Dendritic cell treated with granulocyte-macrophage colony-stimulating factor and Interleukin-4, amounts not matched to agents 40 ng/mL and 50 ng/mL, for 4 days (primary cell): ENCODE measurements around the gene DHRS2.

Source experiments
- H3K27ac Mint-ChIP-seq: one replicate; pipeline ENCODE4 v1.8.0; 2022; ENCODE audit warnings: mild to moderate bottlenecking, mixed read lengths
- H3K27me3 Mint-ChIP-seq: one replicate; pipeline ENCODE4 v1.8.0; 2022; ENCODE audit warnings: mild to moderate bottlenecking, mixed read lengths
- H3K36me3 Mint-ChIP-seq: one replicate; pipeline ENCODE4 v1.8.0; 2022; ENCODE audit warnings: low read depth, mixed read lengths
- H3K4me1 Mint-ChIP-seq: one replicate; pipeline ENCODE4 v1.8.0; 2022; ENCODE audit warnings: low read depth, mixed read lengths
- H3K4me3 Mint-ChIP-seq: one replicate; pipeline ENCODE4 v1.8.0; 2022; ENCODE audit warnings: mild to moderate bottlenecking, moderate library complexity, mixed read lengths
- H3K9me3 Mint-ChIP-seq: one replicate; pipeline ENCODE4 v1.8.0; 2022; ENCODE audit warnings: mixed read lengths
- intact Hi-C: fragments of 100-400 bp; cut with micrococcal nuclease; formaldehyde crosslinking; loops from one replicate; pipeline ENCODE4 v1.15.0; 2022

Gene DHRS2

DNA sequence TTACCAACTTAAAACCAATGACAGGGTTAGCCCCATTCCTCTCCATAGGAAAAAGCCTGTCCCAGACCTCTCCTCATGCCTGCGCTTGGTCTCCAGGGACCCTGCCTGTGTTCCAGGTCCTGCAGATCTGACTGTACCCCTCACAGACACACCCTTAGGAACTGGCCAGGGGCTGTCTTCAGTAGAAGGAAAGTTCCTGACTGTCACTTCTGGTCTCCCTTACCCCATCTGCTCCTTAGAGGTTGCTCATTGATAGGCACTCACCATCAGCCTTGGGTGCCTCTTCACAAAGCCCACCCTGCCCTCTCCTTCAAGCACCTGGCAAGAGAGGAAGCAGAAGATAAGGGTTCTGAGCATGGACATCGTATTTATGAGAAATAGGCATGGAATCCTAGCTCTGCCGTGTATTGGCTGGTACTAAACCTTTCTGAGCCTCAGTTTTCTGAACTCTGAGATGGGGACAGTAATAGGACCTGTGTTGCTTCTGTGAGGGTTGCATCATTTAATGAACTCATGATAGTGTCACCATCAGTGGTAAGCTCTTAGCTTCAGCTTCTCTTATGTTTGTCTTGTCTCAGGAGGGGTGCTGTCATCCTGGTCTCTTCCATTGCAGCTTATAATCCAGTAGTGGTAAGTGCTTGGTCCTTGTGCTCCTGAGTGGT is 7.5 kb downstream of the DHRS2 start:
- Mint-ChIP-seq H3K36me3 (peaks cover 6% of the 10 kb centered on the region), H3K27me3 (peaks cover 4% of the 10 kb centered on the region), H3K4me3 (no peak overlapping the region), H3K9me3 (no peaks in the 10 kb centered on the region), H3K4me1 (peaks cover 22% of the 10 kb centered on the region), H3K27ac (no peak overlapping the region)
- intact Hi-C loops = no loop called here

DNA sequence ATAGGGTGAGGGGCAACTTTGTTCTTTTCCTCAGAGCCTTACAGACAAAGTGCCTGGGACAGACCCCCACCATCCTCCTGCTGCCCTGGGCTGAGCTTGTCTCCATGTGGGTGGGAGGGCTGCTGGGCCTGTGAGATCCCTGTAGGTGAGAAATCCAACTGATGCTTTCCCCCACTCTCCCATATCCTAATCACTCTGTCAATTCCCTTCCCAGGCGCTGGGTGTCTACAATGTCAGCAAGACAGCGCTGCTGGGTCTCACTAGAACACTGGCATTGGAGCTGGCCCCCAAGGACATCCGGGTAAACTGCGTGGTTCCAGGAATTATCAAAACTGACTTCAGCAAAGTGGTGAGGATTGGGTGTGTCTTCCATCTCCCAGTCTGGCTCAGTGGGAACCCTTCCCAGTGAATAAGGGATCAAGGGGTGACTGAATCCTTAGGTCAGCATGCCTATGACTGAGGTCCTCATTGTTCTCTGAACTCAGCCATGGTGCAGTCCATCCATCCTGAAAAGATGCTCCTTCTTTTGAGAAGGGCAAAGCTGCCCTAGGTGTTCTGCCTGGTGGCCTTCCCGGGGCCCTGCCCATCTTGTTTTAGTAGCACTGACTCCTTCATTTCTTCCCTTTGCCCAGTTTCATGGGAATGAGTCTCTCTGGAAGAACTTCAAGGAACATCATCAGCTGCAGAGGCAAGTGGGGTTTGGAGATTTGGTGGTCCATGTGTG is 8.2 kb downstream of the DHRS2 start:
- no peaks in the 10 kb centered on the region for H3K27me3 Mint-ChIP-seq
- no peaks in the 10 kb centered on the region for H3K36me3 Mint-ChIP-seq
- H3K4me1 Mint-ChIP-seq = peaks cover 22% of the 10 kb centered on the region
- H3K4me3 Mint-ChIP-seq = no peak overlapping the region
- intact Hi-C loops = no loop called here
- no peak overlapping the region for H3K27ac Mint-ChIP-seq
- no peaks in the 10 kb centered on the region for H3K9me3 Mint-ChIP-seq

DNA sequence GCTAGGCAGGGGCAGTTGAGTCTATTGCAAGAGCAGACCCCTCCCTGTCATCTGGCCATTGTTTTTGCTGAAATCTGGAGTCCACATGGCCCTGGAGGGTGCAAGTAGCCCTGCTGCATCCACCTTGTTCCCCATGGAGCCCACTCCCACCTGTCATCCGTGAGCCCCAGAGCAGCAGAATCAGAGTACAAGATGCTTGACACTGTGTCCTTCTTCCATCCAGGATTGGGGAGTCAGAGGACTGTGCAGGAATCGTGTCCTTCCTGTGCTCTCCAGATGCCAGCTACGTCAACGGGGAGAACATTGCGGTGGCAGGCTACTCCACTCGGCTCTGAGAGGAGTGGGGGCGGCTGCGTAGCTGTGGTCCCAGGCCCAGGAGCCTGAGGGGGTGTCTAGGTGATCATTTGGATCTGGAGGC is 8.8 kb downstream of the DHRS2 start:
- Mint-ChIP-seq H3K27me3 (no peaks in the 10 kb centered on the region), H3K27ac (no peak overlapping the region), H3K9me3 (no peaks in the 10 kb centered on the region), H3K36me3 (no peaks in the 10 kb centered on the region), H3K4me3 (no peak overlapping the region), H3K4me1 (peaks cover 22% of the 10 kb centered on the region)
- intact Hi-C loops = no loop called here

DNA sequence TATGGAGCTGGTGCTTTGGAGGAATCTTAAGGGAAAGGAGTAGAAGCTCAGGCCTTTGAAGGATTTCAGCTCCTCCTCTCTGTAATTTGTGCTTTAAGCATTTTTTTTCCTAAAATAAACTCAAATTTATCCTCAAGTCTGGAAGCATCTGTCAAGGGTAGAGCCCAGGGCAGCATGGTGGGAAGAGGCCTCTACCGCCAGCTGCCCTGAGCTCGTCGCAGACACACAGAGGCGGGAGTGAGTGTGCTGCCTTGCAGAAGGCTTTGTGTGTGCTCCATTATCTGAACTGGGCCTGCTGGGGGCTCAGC is 9.3 kb downstream of the DHRS2 start:
- Mint-ChIP-seq H3K27me3 (no peaks in the 10 kb centered on the region), H3K4me3 (no peak overlapping the region), H3K27ac (peak overlapping the region; percentile 32), H3K4me1 (peaks cover 22% of the 10 kb centered on the region), H3K36me3 (no peaks in the 10 kb centered on the region), H3K9me3 (no peaks in the 10 kb centered on the region)
- intact Hi-C loops = no loop called here

DNA sequence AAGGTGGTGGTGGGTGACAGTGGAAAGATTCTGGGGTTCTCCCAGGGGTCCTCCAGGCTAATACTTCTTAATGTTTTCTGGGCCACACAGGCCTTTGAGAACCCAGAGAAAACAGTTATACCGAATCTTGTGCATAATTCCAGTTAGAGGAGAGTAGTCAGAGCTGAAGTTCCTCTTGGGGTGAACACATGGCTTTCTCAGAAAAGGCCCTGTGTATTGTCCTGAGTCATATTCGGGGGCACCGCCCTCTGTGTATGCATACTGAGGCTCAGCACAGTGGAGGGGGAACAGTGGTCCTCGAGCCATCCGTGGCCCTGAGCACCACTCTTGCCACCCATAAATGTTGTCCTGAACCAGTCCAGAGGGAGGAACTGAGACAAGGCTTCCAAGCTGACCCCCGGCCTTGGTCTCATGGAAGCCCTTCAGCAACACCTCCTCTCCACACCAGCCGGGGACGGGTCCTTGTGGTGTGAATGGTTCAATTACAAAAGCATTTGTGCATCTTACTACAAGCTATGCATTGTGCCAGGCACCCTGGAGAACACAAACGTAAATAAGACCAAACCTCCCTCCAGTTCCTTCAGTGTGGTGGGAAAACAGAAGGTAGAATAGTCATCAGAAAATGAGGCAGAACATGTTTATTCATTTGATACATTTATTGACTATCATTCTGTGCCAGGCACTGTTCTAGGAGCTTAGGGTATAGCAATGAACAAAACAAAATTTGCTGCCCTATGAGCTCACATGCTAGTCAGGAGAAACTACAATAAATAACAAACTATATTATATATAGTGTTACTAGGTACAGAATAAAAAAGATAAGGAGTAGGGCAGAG is 9.9 kb downstream of the DHRS2 start:
- intact Hi-C loops = no loop called here
- H3K27ac Mint-ChIP-seq = peak overlapping the region; percentile 32
- no peaks in the 10 kb centered on the region for H3K36me3 Mint-ChIP-seq
- no peaks in the 10 kb centered on the region for H3K27me3 Mint-ChIP-seq
- H3K9me3 Mint-ChIP-seq = no peaks in the 10 kb centered on the region
- H3K4me3 Mint-ChIP-seq = no peak overlapping the region
- peaks cover 22% of the 10 kb centered on the region for H3K4me1 Mint-ChIP-seq

DNA sequence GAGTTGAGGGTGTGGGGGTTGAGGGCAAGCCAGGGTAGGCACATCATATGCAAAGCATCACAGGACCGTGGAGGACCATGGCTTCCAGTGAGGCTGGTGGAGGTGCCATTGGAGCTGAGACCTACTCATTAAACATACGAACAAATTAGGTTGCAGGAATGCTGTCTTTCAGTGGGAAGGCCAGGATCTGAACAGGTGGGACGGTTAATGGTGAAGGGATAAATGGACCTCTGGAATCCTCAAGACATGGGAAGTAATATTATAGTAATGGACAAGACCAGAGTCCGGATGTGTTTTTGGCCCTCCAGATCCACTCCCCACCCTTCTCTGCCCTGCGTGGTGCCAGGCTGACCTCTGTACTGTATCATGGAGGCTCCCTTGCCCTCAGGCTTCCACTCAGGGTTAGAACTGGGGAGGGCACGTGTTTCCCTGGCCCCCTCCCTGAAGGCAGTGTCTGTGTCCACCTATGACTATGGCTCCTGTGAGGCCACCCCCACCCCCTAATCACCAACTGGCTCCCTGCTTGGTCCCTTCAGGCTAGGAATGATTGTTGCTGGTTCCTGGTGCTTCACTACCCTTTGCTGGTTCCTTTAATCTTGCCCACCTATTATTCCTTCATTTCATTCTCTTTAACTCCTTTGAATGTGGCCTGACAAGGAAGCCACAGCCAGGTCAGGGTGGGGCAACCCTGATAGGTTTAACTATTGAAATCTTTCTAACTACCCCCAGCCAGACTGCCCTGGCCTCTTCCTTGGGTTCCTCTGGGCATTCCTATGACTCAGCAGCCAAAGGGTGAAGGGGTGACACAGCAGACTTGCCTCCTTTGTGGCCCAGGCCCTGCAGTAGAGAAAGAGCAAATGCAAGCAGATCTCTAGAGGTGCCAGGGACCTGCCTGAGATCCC is 10.7 kb downstream of the DHRS2 start:
- Mint-ChIP-seq H3K4me3 (no peak overlapping the region), H3K36me3 (no peaks in the 10 kb centered on the region), H3K27ac (no peak overlapping the region), H3K4me1 (peaks cover 22% of the 10 kb centered on the region), H3K27me3 (no peaks in the 10 kb centered on the region), H3K9me3 (no peaks in the 10 kb centered on the region)
- intact Hi-C loops = no loop called here

DNA sequence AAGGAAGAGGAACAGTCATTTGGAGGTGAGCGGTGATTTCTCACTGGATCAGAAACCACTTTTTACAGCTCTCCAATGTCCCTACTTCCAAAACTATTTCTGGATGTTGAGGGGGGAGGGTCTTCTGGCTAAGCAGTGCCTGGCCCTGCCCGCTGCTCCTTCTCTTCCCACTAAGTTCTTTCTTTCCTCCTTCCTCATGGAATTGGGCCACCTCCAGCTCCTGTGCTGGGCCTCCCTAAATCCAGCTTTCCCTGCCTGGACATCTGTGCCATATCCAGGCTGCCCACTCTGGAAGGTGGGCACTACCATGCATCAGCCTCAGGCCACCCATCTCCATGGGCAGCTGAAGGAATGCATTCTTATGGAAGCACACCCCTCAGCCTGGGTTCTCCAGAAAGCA is 11.5 kb downstream of the DHRS2 start:
- no peak overlapping the region for H3K27ac Mint-ChIP-seq
- H3K27me3 Mint-ChIP-seq = no peaks in the 10 kb centered on the region

DNA sequence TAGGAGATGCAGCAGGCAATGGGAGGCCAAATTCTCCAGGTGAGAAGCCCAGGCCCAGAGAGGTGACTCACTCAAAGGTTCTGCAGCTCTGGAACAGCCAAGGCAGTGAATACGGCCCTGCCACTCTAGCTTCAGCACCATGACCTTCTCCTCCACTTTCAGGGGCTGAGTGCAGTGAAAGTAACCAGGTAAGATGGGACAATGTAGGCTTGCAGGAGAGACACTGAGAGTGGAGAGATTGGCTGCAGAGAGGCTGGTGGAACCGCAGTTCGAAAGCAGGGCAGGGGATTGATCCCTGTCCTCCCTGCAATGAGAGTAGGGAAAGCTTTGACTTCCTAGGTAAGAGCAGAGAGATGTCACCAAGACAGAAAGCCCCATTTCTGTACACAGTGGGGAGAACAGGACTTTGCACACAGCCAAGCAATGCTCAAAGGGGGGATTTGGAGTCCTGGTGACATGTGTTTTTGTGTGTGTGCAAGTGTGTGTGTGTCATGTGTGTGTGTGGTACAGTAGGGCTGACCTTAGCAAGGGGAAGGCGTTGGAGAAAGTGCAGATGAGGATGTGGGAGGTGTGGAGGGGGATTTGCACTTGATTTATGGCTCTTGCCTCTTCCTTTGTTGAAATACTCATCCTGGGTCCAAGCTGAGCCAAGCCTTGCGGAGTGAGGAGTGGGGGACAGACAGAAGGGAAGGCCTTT is 12.7 kb downstream of the DHRS2 start:
- Mint-ChIP-seq H3K36me3 (no peaks in the 10 kb centered on the region), H3K4me3 (no peak overlapping the region), H3K9me3 (no peaks in the 10 kb centered on the region), H3K4me1 (peaks cover 22% of the 10 kb centered on the region), H3K27ac (no peak overlapping the region), H3K27me3 (peaks cover 2% of the 10 kb centered on the region)
- intact Hi-C loops = no loop called here

More for the DNA sequence above, 11.5 kb downstream of the DHRS2 start:
- no peaks in the 10 kb centered on the region for H3K9me3 Mint-ChIP-seq
- H3K4me3 Mint-ChIP-seq = no peak overlapping the region
- no peaks in the 10 kb centered on the region for H3K36me3 Mint-ChIP-seq
- peaks cover 22% of the 10 kb centered on the region for H3K4me1 Mint-ChIP-seq
- intact Hi-C loops = no loop called here

DNA sequence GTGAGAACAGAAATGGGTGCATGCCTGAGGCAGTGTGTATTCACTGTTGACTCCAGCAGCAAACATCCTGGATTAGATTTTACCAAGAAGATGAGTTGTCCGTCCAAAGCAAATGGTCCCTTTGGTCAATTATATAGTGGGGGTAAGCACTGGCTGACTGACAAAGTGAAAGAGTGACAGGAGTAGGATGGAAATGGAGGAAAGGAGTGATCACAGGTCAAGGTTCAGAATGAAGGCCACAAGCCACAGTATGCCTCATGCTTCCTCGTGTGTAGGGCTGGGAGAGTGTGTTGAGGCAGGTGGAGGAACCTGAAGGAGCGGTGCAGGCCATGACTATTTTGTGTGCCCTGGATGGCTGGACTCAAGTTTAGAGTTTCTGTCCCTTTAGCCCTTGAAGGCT is 14.3 kb downstream of the DHRS2 start:
- Mint-ChIP-seq H3K9me3 (no peaks in the 10 kb centered on the region), H3K36me3 (no peaks in the 10 kb centered on the region), H3K27me3 (peaks cover 2% of the 10 kb centered on the region), H3K27ac (no peak overlapping the region), H3K4me3 (no peak overlapping the region), H3K4me1 (peaks cover 17% of the 10 kb centered on the region)
- intact Hi-C loops = no loop called here

DNA sequence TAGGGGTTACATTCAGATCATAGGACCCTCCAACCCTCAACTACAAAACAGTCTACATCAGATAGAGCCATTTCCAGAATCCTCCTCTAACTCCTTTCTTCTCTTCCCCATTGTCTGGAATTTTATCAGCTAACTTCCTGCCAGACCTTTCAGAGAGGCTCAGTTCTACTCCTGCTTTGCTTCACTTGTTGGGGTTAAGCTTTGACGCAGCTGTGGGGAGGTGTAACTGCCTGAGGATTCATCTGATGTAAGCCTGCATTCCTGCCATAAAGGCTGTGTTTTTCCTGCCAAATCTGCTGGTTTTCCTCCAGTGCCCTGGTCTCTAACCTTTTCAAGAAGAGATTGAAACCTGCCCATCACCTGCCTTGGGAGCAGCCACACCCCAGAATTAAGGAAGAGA is 16.9 kb downstream of the DHRS2 start:
- H3K36me3 Mint-ChIP-seq = no peaks in the 10 kb centered on the region
- no peaks in the 10 kb centered on the region for H3K4me1 Mint-ChIP-seq
- intact Hi-C loops = no loop called here
- H3K4me3 Mint-ChIP-seq = no peak overlapping the region
- H3K9me3 Mint-ChIP-seq = no peaks in the 10 kb centered on the region
- H3K27me3 Mint-ChIP-seq = peaks cover 2% of the 10 kb centered on the region
- no peak overlapping the region for H3K27ac Mint-ChIP-seq

DNA sequence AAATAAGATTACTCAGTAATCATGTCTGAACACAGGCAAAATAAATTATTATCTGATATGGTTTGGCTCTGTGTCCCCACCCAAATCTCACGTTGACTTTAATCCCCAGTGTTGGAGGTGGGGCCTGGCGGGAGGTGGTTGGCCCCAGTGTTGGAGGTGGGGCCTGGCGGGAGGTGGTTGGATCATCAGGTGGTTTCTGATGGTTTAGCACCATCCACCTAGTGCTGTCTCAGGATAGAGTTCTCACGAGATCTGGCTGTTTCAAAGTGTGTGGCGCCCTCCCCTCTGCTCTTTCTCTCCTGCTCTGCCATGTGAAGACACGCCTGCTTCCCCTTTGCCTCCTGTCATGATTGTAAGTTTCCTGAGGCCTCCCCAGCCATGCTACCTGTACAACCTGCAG is 18.1 kb downstream of the DHRS2 start:
- H3K27me3 Mint-ChIP-seq = peaks cover 2% of the 10 kb centered on the region
- no peaks in the 10 kb centered on the region for H3K9me3 Mint-ChIP-seq
- no peak overlapping the region for H3K4me3 Mint-ChIP-seq
- no peaks in the 10 kb centered on the region for H3K4me1 Mint-ChIP-seq
- intact Hi-C loops = no loop called here
- no peaks in the 10 kb centered on the region for H3K36me3 Mint-ChIP-seq
- H3K27ac Mint-ChIP-seq = no peak overlapping the region

DNA sequence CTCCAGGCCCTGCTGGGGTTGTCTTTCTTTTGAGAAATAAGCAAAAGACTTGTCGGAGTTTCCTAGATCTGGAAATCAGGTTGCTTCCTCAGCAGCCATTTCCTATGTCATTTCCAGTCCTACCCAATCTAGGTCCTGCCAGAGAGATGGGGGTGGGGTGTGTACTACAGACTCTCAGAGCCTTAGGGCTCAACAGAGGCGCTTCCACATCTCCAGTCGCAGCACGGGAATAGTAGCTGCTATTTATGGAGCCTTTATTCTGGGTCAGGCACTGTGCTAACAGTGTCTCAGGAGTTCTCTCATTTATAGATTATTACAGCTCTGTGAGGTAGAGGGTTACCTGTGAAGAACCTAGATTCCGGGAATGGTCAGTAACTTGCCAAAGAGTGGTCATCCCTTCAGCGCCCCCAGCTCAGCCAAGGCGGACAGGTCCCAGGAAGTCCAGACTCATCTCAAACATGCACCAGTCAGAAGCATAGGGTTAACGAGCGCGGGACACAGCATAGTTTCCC is 21.9 kb downstream of the DHRS2 start:
- Mint-ChIP-seq H3K36me3 (no peaks in the 10 kb centered on the region), H3K4me3 (no peak overlapping the region), H3K27me3 (peaks cover 6% of the 10 kb centered on the region), H3K4me1 (no peaks in the 10 kb centered on the region), H3K27ac (no peak overlapping the region), H3K9me3 (no peaks in the 10 kb centered on the region)
- intact Hi-C loops = no loop called here
